ENCODE measurements around the gene ADCY9. TPM values are rescaled to one million over a fixed set of nuclear protein-coding genes. Genes with fewer than 3 reads are reported as not detected.

ADCY9 gene
- total RNA-seq, 1 donor from 2014 or later, result 6.9 TPM

DNA sequence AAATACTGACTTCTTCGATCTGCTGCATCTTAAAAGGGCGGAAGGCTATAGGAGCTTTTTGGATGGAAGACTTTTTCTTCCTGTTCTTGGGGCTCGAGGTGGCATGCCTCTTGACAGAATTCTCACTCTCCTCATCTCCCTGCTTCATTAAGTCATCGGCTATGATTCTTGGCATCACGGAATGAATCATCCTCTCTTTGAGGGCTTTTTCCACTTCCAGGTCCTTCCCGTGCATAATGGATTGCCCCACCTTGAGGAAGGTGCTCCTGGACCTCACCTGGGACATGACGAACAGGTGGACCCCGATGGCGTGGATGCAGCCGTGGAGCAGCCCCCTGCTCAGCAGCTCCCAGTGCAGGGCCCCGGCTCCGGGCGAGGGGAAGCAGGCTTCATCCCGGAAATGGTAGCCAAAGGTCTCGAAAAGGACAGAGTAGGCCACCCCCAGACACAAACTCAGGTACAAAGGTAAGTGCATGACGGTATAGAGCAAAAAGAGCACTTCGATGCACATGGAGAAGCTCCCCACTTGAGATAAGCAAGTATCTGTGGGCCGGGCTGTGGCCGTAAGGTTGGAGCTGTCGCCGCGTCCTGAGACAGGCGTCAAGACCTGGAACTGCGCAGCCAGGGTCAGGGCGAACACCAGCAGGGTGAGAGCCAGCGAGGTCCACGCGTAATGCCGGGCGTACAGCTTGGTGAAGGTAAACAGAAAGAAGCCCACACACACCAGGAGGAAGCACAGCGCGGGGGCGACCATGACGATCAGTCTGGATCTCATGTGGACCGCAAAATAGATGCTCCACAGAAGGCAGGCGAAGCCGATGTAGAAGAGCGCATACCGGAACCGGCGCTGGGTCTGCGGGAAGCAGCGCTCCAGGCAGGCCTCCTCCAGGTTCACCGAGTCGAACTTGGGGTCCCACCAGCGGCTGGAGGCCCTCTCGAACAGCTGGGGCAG lies 1.7 kb downstream of the ADCY9 start:
- H3K36me3 Mint-ChIP-seq (ENCODE audit: insufficient read depth), result peaks cover 6% of the 10 kb centered on the region
- no peak for DNase-seq (ENCODE audit: low spot score, unreplicated experiment)
- H3K27ac Mint-ChIP-seq, result no peak overlapping the region
- H3K9me3 Mint-ChIP-seq (ENCODE audit: low read depth), result no peaks in the 10 kb centered on the region
- peak overlapping the region; percentile 68 for H3K4me3 Mint-ChIP-seq (ENCODE audit: low read depth)
- peaks cover 9% of the 10 kb centered on the region for H3K4me1 Mint-ChIP-seq (ENCODE audit: low read depth)
- TF ChIP-seq, protein P1, sequence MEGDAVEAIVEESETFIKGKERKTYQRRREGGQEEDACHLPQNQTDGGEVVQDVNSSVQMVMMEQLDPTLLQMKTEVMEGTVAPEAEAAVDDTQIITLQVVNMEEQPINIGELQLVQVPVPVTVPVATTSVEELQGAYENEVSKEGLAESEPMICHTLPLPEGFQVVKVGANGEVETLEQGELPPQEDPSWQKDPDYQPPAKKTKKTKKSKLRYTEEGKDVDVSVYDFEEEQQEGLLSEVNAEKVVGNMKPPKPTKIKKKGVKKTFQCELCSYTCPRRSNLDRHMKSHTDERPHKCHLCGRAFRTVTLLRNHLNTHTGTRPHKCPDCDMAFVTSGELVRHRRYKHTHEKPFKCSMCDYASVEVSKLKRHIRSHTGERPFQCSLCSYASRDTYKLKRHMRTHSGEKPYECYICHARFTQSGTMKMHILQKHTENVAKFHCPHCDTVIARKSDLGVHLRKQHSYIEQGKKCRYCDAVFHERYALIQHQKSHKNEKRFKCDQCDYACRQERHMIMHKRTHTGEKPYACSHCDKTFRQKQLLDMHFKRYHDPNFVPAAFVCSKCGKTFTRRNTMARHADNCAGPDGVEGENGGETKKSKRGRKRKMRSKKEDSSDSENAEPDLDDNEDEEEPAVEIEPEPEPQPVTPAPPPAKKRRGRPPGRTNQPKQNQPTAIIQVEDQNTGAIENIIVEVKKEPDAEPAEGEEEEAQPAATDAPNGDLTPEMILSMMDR (IDR thresholded peaks at IDR 0.05; ENCODE audit: unreplicated experiment), result no peak
- peaks cover 52% of the 10 kb centered on the region for H3K27me3 Mint-ChIP-seq

DNA sequence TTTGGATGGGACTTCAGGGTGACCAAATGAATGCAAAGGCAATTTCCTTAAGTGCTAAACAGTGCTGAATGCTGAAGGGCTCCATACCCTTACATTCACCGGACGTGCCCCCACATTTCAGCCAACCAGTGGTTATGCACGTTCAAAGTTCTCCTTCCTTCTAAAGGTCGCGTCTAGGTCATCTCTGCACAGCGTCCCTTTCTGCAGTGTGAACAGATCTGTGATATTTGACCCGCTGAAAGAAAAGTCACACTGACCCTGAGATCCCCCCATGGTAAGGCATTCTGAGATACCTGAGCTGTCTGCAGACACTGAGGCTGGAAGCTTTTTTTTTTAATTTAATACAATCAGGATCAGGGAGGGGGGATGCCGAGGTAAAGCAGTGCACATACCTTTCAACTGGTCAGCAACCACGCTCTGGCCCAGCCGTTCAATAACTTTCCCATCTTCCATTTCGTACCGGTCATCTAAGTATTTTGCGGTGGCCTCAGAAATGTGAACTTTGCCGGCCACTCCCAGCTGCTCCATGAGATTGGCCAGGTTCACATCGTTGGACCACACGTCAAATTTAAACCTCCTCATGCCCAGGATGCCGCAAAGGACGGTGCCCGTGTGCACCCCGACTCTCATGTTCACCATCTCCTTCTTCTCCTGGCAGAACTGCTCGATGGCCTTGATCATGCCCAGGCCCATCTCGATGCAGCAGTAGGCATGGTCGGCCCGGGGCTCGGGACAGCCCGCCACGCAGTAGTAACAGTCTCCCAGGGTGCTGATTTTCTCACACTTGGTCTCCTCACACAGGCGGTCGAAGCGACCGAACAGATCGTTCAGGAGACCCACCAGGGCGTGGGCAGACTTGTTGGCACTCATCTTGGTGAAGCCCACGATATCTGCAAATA lies 2.6 kb downstream of the ADCY9 start:
- TF ChIP-seq, protein P1 (IDR thresholded peaks at IDR 0.05; ENCODE audit: unreplicated experiment), result no peak
- no peak for DNase-seq (ENCODE audit: low spot score, unreplicated experiment)
- Mint-ChIP-seq H3K4me1 (ENCODE audit: low read depth) (peaks cover 15% of the 10 kb centered on the region), H3K27ac (no peak overlapping the region), H3K36me3 (ENCODE audit: insufficient read depth) (peaks cover 6% of the 10 kb centered on the region), H3K9me3 (ENCODE audit: low read depth) (no peaks in the 10 kb centered on the region), H3K27me3 (peaks cover 45% of the 10 kb centered on the region), H3K4me3 (ENCODE audit: low read depth) (peak overlapping the region; percentile 68)

DNA sequence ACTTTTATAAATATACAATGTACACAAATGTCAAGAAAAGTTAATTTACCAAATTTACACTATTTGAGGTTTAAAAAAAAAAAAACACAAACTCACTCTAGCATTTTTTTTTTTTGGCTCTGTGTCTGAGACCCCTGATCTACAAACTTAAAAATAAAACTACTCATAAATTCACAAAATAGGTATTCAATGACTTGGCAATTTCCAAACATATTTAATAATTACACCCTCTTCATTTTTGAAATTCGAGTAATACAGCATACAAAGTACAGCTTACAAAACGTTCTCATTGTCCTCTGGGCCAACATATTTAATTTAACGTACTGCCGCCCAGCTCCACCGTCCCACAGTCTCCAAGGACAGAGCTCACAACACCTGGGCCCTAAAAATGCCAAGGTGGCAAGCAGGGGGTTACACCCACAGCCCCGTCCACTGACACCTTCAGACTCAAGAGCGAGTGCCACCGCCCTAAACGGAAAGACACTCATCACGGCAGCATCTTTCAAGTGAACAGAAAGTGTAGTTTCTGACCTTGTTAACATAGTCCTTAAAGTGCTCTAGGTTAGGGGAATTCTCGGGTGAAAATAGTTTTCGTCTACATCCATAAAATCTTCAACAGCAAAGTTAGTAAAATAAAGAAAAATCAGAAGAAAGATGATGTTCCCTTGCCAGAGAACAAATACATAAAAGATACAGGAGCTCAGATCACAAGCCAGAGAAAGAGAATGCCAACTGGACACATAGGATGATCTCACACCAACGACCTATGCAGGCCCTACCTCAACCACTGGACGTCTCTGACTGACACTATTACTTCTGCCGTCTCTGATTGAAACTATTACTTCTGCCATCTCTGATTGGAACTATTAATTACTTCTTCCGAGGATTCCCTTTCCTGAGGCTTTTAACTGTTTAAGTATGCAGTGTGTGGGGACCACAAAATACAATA lies 4.2 kb downstream of the ADCY9 start:
- Mint-ChIP-seq H3K36me3 (ENCODE audit: insufficient read depth) (peaks cover 6% of the 10 kb centered on the region), H3K27me3 (peaks cover 34% of the 10 kb centered on the region), H3K4me1 (ENCODE audit: low read depth) (peaks cover 15% of the 10 kb centered on the region), H3K27ac (no peak overlapping the region), H3K9me3 (ENCODE audit: low read depth) (no peaks in the 10 kb centered on the region), H3K4me3 (ENCODE audit: low read depth) (no peak overlapping the region)
- DNase-seq (ENCODE audit: low spot score, unreplicated experiment), result no peak
- TF ChIP-seq, protein P1 (IDR thresholded peaks at IDR 0.05; ENCODE audit: unreplicated experiment), result no peak

DNA sequence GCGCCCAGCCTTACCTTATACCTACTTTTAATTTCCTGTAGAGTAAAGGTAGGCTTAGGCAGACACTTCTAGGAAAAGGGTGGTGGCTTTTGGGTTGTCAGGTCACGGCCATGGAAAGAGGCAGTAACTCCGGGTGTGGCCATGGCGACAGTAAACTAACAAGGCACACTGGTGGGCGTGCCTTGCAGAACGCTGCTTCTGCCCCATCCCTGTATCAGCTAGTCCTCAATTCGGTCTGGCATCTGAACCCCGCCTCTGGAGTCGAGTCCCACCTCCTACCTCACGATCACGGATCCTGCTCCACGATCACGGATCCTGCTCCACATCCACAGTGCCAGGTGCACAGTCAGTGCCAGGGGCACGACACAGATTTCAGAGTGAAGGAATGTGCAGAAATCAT lies 5.6 kb downstream of the ADCY9 start:
- TF ChIP-seq, protein P1 (IDR thresholded peaks at IDR 0.05; ENCODE audit: unreplicated experiment), result no peak
- Mint-ChIP-seq H3K4me1 (ENCODE audit: low read depth) (peaks cover 15% of the 10 kb centered on the region), H3K36me3 (ENCODE audit: insufficient read depth) (peaks cover 8% of the 10 kb centered on the region), H3K4me3 (ENCODE audit: low read depth) (no peak overlapping the region), H3K27ac (peak overlapping the region; percentile 5), H3K27me3 (peaks cover 31% of the 10 kb centered on the region), H3K9me3 (ENCODE audit: low read depth) (no peaks in the 10 kb centered on the region)
- no peak for DNase-seq (ENCODE audit: low spot score, unreplicated experiment)
